Bronchial epithelial cell (primary cell): ENCODE measurements around the gene RCCD1. TPM values are rescaled to one million over a fixed set of nuclear protein-coding genes. Genes with fewer than 3 reads are reported as not detected.

Source experiments
- DNase-seq: peaks from one replicate; pipeline ENCODE4 v3.0.0-alpha.2; 2010; ENCODE audit warnings: low read depth
- FAIRE-seq: peaks from 2 replicates; lab custom pipeline; 2011; peaks lifted over from hg19 to GRCh38; lab: Jason Lieb, UNC
- H3K27me3 ChIP-seq: 2 replicates; pipeline ENCODE4 v1.5.1; 2011; ENCODE audit warnings: low read length; ENCODE audit not compliant: control insufficient read depth, insufficient read depth
- H3K36me3 ChIP-seq: 2 replicates; pipeline ENCODE4 v1.5.1; 2011; ENCODE audit warnings: low read length; ENCODE audit not compliant: control insufficient read depth, insufficient read depth
- H3K4me3 ChIP-seq: 2 replicates; pipeline ENCODE4 v1.5.1; 2011; ENCODE audit warnings: mild to moderate bottlenecking, low read depth, low read length, control low read depth
- total RNA-seq: library from RNA; depleted of rRNA; stranded (reverse); fragments of >200 nt; gene quantifications from 2 replicates; pipeline ENCODE4 v1.2.1, GENCODE V29; 2014
- TF ChIP-seq, protein P1 (sequence below): IDR thresholded peaks from 2 replicates; pipeline ENCODE4 v1.5.1; 2011; ENCODE audit warnings: mild to moderate bottlenecking, moderate library complexity, low read length, control low read depth, inconsistent platforms; ENCODE audit not compliant: insufficient read depth, severe bottlenecking

Gene RCCD1
- total RNA-seq, 1 donor from 2014 or later: 11.6 TPM

DNA sequence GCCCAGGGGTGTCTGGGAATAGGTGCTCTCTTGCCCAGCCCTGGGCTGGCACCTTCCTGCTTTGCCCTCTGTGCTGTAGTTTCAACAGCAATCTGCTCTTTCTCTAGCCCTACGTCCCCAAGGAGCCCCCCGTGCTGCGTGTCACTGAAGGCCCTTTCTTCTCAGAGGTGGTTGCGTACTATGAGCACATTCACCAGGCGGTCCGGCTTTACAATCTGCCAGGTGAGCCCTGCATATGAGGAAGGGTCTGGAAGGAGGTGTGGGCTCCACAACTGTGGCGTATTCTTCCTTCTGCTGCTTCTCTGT, 42.0 kb upstream of the RCCD1 start:
- TF ChIP-seq, protein P1, sequence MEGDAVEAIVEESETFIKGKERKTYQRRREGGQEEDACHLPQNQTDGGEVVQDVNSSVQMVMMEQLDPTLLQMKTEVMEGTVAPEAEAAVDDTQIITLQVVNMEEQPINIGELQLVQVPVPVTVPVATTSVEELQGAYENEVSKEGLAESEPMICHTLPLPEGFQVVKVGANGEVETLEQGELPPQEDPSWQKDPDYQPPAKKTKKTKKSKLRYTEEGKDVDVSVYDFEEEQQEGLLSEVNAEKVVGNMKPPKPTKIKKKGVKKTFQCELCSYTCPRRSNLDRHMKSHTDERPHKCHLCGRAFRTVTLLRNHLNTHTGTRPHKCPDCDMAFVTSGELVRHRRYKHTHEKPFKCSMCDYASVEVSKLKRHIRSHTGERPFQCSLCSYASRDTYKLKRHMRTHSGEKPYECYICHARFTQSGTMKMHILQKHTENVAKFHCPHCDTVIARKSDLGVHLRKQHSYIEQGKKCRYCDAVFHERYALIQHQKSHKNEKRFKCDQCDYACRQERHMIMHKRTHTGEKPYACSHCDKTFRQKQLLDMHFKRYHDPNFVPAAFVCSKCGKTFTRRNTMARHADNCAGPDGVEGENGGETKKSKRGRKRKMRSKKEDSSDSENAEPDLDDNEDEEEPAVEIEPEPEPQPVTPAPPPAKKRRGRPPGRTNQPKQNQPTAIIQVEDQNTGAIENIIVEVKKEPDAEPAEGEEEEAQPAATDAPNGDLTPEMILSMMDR: no peak
- Histone ChIP-seq H3K4me3 (no peak overlapping the region), H3K36me3 (peaks cover 26% of the 10 kb centered on the region), H3K27me3 (no peaks in the 10 kb centered on the region)
- FAIRE-seq (no peak), DNase-seq (no peak)

DNA sequence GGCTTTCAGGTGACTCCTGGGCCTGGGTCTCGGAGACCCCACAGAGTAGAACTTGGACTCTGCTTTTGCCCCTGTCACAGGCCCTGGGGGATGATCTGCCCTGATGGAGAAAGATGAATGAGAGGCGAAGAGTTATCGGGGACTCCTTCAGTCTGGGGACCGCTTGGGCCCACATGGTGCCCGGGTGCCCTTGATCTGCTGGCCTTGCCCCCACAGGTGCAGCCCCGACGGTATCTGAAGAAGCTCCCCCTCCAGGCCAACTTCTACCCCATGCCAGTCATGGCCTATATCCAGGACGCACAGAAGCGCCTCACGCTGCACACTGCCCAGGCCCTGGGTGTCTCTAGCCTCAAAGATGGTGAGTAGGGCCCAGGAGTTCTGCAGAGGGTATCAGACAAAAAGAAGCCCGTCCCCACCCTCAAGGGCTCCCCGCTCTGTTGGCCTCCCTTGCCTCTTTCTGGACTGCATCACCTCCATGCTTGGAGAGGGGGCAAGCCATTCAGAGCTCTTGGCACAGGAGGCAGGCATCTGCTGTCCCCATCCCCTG, 41.2 kb upstream of the RCCD1 start:
- no peaks in the 10 kb centered on the region for H3K27me3 ChIP-seq
- FAIRE-seq: no peak
- peaks cover 27% of the 10 kb centered on the region for H3K36me3 ChIP-seq
- H3K4me3 ChIP-seq: no peak overlapping the region
- TF ChIP-seq, protein P1: no peak
- DNase-seq: no peak

DNA sequence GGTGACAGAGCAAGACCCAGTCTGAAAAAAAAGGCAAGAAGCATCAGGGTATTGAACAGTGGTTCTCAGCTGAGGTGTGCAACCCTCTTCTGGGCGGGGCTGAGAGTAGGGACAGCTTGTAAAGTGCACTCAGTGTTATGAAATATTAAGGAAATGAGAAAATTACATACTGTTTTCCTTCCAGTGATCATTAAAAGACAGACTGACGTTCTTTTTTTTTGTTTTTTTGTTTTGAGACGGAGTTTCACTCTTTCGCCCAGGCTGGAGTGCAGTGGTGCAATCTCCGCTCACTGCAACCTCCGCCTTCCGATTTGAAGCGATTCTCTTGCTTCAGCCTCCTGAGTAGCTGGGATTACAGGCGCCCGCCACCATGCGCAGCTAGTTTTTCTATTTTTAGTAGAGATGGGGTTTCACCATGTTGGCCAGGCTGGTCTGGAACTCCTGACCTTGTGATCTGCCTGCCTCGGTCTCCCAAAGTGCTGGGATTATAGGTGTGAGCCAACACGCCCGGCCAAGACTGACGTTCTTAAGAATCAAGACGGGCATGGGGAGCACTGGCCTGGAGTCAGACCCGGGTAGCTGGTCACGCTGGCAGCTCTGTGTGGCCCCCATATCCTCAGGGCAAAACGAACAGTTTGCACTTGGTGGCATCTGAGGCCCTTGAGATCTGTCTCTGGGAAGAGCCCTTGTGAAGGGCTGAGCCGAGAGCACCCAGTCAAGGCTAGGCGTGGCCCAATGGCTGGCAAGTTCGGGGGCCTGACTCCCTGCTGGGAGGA, 40.2 kb upstream of the RCCD1 start:
- DNase-seq (no peak), FAIRE-seq (no peak)
- TF ChIP-seq, protein P1: no peak
- Histone ChIP-seq H3K27me3 (no peaks in the 10 kb centered on the region), H3K4me3 (no peak overlapping the region), H3K36me3 (peaks cover 26% of the 10 kb centered on the region)

DNA sequence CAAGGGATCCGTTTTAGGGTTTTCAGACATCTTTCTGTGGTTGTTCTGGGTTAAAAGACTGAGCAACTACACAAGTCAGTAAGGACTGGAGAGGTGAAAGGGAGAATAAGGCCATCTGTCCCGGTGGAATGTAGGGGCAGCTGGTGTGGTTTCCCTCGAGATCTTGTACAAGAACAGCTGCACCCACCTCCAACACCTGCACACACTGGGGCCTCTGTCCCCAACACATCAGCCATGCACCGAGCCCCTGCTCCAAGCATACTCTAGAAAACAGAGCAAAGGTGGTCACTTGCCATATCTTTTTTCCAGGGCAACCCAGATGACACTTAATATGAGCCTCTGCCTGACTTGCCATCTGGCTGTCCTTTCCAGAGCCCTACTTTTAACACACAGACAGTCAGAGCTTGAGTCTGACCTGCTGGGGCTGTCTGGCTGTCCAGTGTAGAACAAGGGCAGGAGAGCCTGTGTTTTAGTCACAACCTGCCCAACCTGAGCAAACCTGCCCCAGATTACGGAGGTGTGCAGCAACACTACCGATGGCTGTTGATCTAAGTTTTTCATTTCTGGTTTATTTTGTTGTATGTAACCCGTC, 39.4 kb upstream of the RCCD1 start:
- H3K4me3 ChIP-seq: no peak overlapping the region
- no peaks in the 10 kb centered on the region for H3K27me3 ChIP-seq
- TF ChIP-seq, protein P1: no peak
- FAIRE-seq: no peak
- no peak for DNase-seq
- H3K36me3 ChIP-seq: peaks cover 24% of the 10 kb centered on the region

DNA sequence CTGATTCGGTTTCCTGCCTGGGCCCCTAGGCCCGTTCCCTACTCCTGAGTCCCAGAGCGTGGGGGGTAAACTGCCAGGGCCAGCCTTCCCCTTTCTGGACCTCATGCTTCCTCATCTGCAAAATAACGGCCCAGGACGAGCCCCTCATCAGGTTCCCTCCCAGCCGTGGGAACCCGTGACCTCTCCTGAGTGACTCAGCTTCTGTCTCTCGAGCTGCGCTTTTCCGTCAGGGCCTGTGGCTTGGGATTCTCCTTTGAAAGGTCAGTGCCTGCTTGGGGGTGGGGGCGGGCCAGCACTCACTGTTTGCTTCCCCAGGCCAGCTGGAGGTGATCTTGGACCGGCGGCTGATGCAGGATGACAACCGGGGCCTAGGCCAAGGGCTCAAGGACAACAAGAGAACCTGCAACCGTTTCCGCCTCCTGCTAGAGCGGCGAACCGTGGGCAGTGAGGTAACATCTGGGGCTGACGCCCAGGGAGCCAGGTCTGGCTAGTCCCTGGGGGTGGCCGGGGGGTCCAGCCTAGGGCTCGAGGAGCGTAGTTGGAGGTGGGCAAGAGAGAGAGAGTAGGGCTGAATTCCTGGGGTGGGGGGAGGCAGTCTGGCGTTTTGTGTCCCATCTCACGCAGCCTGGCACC, 38.8 kb upstream of the RCCD1 start:
- no peak overlapping the region for H3K4me3 ChIP-seq
- H3K27me3 ChIP-seq: no peaks in the 10 kb centered on the region
- TF ChIP-seq, protein P1: no peak
- FAIRE-seq (no peak), DNase-seq (no peak)
- H3K36me3 ChIP-seq: peaks cover 22% of the 10 kb centered on the region
